ENCODE results near the gene UGT1A10. TPM values are rescaled to one million over a fixed set of nuclear protein-coding genes. Genes with fewer than 3 reads are reported as not detected.

The UGT1A10 gene
- total and polyA plus RNA-seq, 2 donors (not counting 3 experiments of a cell fraction or from before 2014, with no cell fraction given): not detected

DNA sequence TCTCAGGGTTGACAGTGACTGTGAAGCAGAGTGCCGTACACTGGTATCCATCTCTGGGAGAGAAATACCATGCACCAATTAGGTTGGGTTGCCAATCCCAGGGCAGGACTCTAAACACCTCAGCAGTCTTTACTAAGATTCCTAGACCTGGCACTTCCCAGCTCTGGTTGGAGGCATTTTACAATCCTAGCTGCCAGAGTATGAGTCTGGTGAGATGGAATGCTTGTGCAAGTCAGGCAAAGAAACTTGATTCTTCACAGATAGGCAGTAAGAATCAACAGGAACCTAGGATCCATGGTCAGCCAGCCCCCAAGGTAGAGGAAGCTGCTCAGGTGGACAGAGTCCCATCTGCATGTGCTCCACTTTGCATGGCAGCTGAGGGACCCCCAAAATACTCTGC is 70.5 kb downstream of the UGT1A10 start:
- H3K27me3 ChIP-seq (ENCODE audit: control insufficient read depth in 2 of 2, insufficient read depth in 2 of 2, low read length in 2 of 2): no peaks in the 10 kb centered on the region
- POLR2A ChIA-PET: no interaction called here
- BruUV-seq (replicated peaks): no TSS peak
- no peaks in the 10 kb centered on the region for H4K20me1 ChIP-seq (replicated peaks; ENCODE audit: control insufficient read depth, extremely low read depth, insufficient read depth, low read length)
- H3K4me2 ChIP-seq (ENCODE audit: insufficient read depth, low read length): no peak overlapping the region
- no peaks in the 10 kb centered on the region for H3K36me3 ChIP-seq (ENCODE audit: control insufficient read depth in 2 of 2, extremely low read depth in 1 of 2, insufficient read depth in 2 of 2, low read length in 2 of 2)
- FAIRE-seq: no peak
- H3K9me3 ChIP-seq (replicated peaks; ENCODE audit: control insufficient read depth, insufficient read depth, low read length): no peaks in the 10 kb centered on the region
- CTCF ChIA-PET: interaction anchor here (0.8 to 1.4 kb wide), 3 partner anchors 18 to 258 kb away, joined by 3 to 5 read pairs (median 3); no protein-coding TSS in a partner anchor
- no peak overlapping the region for H2AFZ ChIP-seq (ENCODE audit: low read depth, low read length)
- TF ChIP-seq POLR2AphosphoS5 (IDR thresholded peaks at IDR 0.05; ENCODE audit: insufficient read depth, low read depth, low read length) (no peak), FOS (IDR thresholded peaks at IDR 0.05; ENCODE audit: borderline replicate concordance, insufficient read depth, low read length) (no peak), POLR2A (IDR thresholded peaks at IDR 0.05; ENCODE audit: low read depth, low read length) (no peak), EZH2 (IDR thresholded peaks at IDR 0.05; ENCODE audit: borderline replicate concordance, low read depth, low read length, severe bottlenecking) (no peak)
- TF ChIP-seq, protein P1, sequence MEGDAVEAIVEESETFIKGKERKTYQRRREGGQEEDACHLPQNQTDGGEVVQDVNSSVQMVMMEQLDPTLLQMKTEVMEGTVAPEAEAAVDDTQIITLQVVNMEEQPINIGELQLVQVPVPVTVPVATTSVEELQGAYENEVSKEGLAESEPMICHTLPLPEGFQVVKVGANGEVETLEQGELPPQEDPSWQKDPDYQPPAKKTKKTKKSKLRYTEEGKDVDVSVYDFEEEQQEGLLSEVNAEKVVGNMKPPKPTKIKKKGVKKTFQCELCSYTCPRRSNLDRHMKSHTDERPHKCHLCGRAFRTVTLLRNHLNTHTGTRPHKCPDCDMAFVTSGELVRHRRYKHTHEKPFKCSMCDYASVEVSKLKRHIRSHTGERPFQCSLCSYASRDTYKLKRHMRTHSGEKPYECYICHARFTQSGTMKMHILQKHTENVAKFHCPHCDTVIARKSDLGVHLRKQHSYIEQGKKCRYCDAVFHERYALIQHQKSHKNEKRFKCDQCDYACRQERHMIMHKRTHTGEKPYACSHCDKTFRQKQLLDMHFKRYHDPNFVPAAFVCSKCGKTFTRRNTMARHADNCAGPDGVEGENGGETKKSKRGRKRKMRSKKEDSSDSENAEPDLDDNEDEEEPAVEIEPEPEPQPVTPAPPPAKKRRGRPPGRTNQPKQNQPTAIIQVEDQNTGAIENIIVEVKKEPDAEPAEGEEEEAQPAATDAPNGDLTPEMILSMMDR (IDR thresholded peaks at IDR 0.05; ENCODE audit: extremely low read depth in 1 of 2, insufficient read depth in 1 of 2, low read depth in 1 of 2, low read length in 2 of 2): no peak
- H3K27ac ChIP-seq (ENCODE audit: insufficient read depth, low read depth, low read length): no peak overlapping the region
- intact Hi-C loops (cut with micrococcal nuclease) (no loop called here), dilution Hi-C loops (cut with MboI; ENCODE audit: extremely low pct_ligation_motif_present, low sequenced_read_pairs) (no loop called here)
- H3K9ac ChIP-seq (replicated peaks; ENCODE audit: extremely low read depth, insufficient read depth, low read length): no peak overlapping the region
- DNase-seq (ENCODE audit: low read depth, low spot score): no peak
- H3K9me1 ChIP-seq (replicated peaks; ENCODE audit: control insufficient read depth, extremely low read depth, insufficient read depth, low read length): no peaks in the 10 kb centered on the region
- peaks cover 2% of the 10 kb centered on the region for H3K4me1 ChIP-seq (ENCODE audit: control insufficient read depth, extremely low read depth, insufficient read depth, low read length)
- H3K4me3 ChIP-seq (replicated peaks in 1 of 3; ENCODE audit: insufficient read depth in 1 of 3, low read depth in 1 of 3, low read length in 3 of 3): no peak overlapping the region
- H3K79me2 ChIP-seq (ENCODE audit: control insufficient read depth, insufficient read depth, low read length): no peaks in the 10 kb centered on the region
